ENCODE data around the gene COL23A1.

GRCh38 chr5:178546675-178547033, 43.5 kb downstream of the COL23A1 start:
- no peak for TF ChIP-seq CTCF (IDR thresholded peaks at IDR 0.05; ENCODE audit: poor library complexity)
- TF ChIP-seq EZH2phosphoT487 (IDR thresholded peaks at IDR 0.05; ENCODE audit: low read depth, severe bottlenecking, unreplicated experiment): no peak

All from hepatocyte (in vitro differentiated cells).